ENCODE data around the gene USF2.
"Not testable (repeated sequence)": the region's sequence is repeated elsewhere in the genome, so short reads cannot be mapped to it uniquely, and the experiment has no call there.

Gene USF2

GRCh38 chr19:35285465-35285864, 16.7 kb downstream of the USF2 start:
- DNase-seq (ENCODE audit: low read depth), result not testable (repeated sequence)

GRCh38 chr19:35286101-35286500, 17.3 kb downstream of the USF2 start:
- DNase-seq (ENCODE audit: low read depth), result peak; percentile 20

GRCh38 chr19:35287713-35288112, 19.0 kb downstream of the USF2 start:
- DNase-seq (ENCODE audit: low read depth), result no peak

- no peak for DNase-seq (ENCODE audit: low read depth)
These were observed 19.6 kb downstream of the USF2 start for GRCh38 chr19:35288331-35288730.

- DNase-seq (ENCODE audit: low read depth), result no peak
These were observed 20.1 kb downstream of the USF2 start for GRCh38 chr19:35288906-35289305.

- DNase-seq (ENCODE audit: low read depth), result no peak
These were observed 21.8 kb downstream of the USF2 start for GRCh38 chr19:35290381-35291127.

GRCh38 chr19:35291259-35291658, 22.5 kb downstream of the USF2 start:
- no peak for DNase-seq (ENCODE audit: low read depth)

- no peak for DNase-seq (ENCODE audit: low read depth)
These were observed 23.2 kb downstream of the USF2 start, which contains the start of gene MAG for GRCh38 chr19:35291916-35292315. TSS of gene MAG (plus strand) at chr19:35292161. CDS start at chr19:35295409, 3,248 bp downstream.

GRCh38 chr19:35292421-35293362, 23.9 kb downstream of the USF2 start:
- DNase-seq (ENCODE audit: low read depth), result no peak

GRCh38 chr19:35293363-35293739, 24.6 kb downstream of the USF2 start:
- DNase-seq (ENCODE audit: low read depth), result no peak

- DNase-seq (ENCODE audit: low read depth), result no peak
These were observed 25.0 kb downstream of the USF2 start for GRCh38 chr19:35293808-35294207.

GRCh38 chr19:35294328-35294727, 25.6 kb downstream of the USF2 start:
- peak; percentile 14 for DNase-seq (ENCODE audit: low read depth)

- no peak for DNase-seq (ENCODE audit: low read depth)
These were observed 26.4 kb downstream of the USF2 start for GRCh38 chr19:35294859-35295791.

GRCh38 chr19:35295792-35296462, 27.2 kb downstream of the USF2 start:
- no peak for DNase-seq (ENCODE audit: low read depth)

- DNase-seq (ENCODE audit: low read depth), result no peak
These were observed 28.1 kb downstream of the USF2 start for GRCh38 chr19:35296644-35297514.

- no peak for DNase-seq (ENCODE audit: low read depth)
These were observed 28.7 kb downstream of the USF2 start for GRCh38 chr19:35297515-35297848.

GRCh38 chr19:35297922-35298321, 29.2 kb downstream of the USF2 start:
- no peak for DNase-seq (ENCODE audit: low read depth)

- no peak for DNase-seq (ENCODE audit: low read depth)
These were observed 29.8 kb downstream of the USF2 start for GRCh38 chr19:35298561-35298972.

GRCh38 chr19:35299523-35300338, 31.0 kb downstream of the USF2 start:
- no peak for DNase-seq (ENCODE audit: low read depth)

- no peak for DNase-seq (ENCODE audit: low read depth)
These were observed 31.5 kb downstream of the USF2 start for GRCh38 chr19:35300339-35300649.

Measured in EH (cell line).